Caco-2 (cell line): Measurements from ENCODE around the gene BBX. TPM values are rescaled to one million over a fixed set of nuclear protein-coding genes. Genes with fewer than 3 reads are reported as not detected.

ENCODE experiments used
- BruUV-seq: library from RNA; stranded (reverse); fragments of 400-500 nt; replicated peaks from 2 replicates; lab custom pipeline; 2021; lab: Mats Ljungman, UMichigan
- CTCF ChIA-PET: fragments of 300-600 bp; sonication (Branson Sonifier 250); formaldehyde crosslinking; loops from one replicate; lab custom pipeline; 2022; ENCODE audit warnings: antibody characterized with exemption; lab: Charles Lee
- POLR2A ChIA-PET: fragments of 300-600 bp; sonication (Branson Sonifier 250); formaldehyde crosslinking; loops from one replicate; lab custom pipeline; 2022; ENCODE audit warnings: antibody characterized with exemption; lab: Charles Lee
- DNase-seq, 2 experiments: peaks; one replicate each; pipeline versions ENCODE4 v3.0.0 to v3.0.0-alpha.2; 2020 to 2022
- H3K27me3 ChIP-seq: replicated peaks from 2 replicates; pipeline ENCODE4 v1.6.0; 2011; ENCODE audit warnings: low read length; ENCODE audit not compliant: control insufficient read depth, insufficient read depth
- H3K36me3 ChIP-seq: 2 replicates; pipeline ENCODE4 v1.5.1; 2011; ENCODE audit warnings: low read length; ENCODE audit not compliant: control insufficient read depth, insufficient read depth
- H3K4me1 ChIP-seq: fragments of 250-450 bp; sonication (Bioruptor Pico); 2 replicates; pipeline ENCODE4 v1.5.1; 2020; ENCODE audit warnings: mild to moderate bottlenecking
- H3K4me3 ChIP-seq: 2 replicates; pipeline ENCODE4 v1.5.1; 2011; ENCODE audit warnings: low read depth, mild to moderate bottlenecking, control low read depth, low read length
- H3K9me3 ChIP-seq: fragments of 250-450 bp; sonication (Bioruptor Pico); 2 replicates; pipeline ENCODE4 v1.5.1; 2020; ENCODE audit warnings: mild to moderate bottlenecking, moderate library complexity
- H3K27ac Mint-ChIP-seq: one replicate; pipeline ENCODE4 v1.8.0; 2022; ENCODE audit warnings: mixed read lengths; ENCODE audit not compliant: unreplicated experiment
- H3K27me3 Mint-ChIP-seq: one replicate; pipeline ENCODE4 v1.8.0; 2022; ENCODE audit warnings: mixed read lengths; ENCODE audit not compliant: insufficient read depth, unreplicated experiment
- H3K36me3 Mint-ChIP-seq: one replicate; pipeline ENCODE4 v1.8.0; 2022; ENCODE audit warnings: mild to moderate bottlenecking, mixed read lengths; ENCODE audit not compliant: insufficient read depth, unreplicated experiment
- H3K4me1 Mint-ChIP-seq: one replicate; pipeline ENCODE4 v1.8.0; 2022; ENCODE audit warnings: low read depth, mixed read lengths; ENCODE audit not compliant: unreplicated experiment
- H3K4me3 Mint-ChIP-seq: one replicate; pipeline ENCODE4 v1.8.0; 2022; ENCODE audit warnings: mild to moderate bottlenecking, moderate library complexity, mixed read lengths; ENCODE audit not compliant: unreplicated experiment
- H3K9me3 Mint-ChIP-seq: one replicate; pipeline ENCODE4 v1.8.0; 2022; ENCODE audit warnings: mixed read lengths; ENCODE audit not compliant: unreplicated experiment
- intact Hi-C: fragments of 100-400 bp; cut with micrococcal nuclease; formaldehyde crosslinking; loops from one replicate; pipeline ENCODE4 v1.10.0; 2022; ENCODE audit not compliant: unreplicated experiment
- total RNA-seq: library from RNA; stranded (reverse); gene quantifications from 2 replicates; pipeline ENCODE4 v1.2.3, GENCODE V29; 2022
- TF ChIP-seq, protein P1 (sequence below), 2 experiments: fragments of 200-600 bp in 1 of 2; IDR thresholded peaks; 1 replicate in 1 of 2; 2 replicates in 1 of 2; pipeline versions ENCODE4 v1.5.1 to v1.8.0; 2011 to 2022; ENCODE audit warnings: antibody characterized with exemption in 1 of 2, control low read depth in 1 of 2, inconsistent platforms in 1 of 2, low read depth in 1 of 2, low read length in 1 of 2, mild to moderate bottlenecking in 1 of 2, moderate library complexity in 1 of 2; ENCODE audit not compliant: insufficient read depth in 1 of 2, severe bottlenecking in 1 of 2, unreplicated experiment in 1 of 2

The BBX gene
- total RNA-seq, 1 experiment from 2014 or later, result 2.6 TPM

DNA sequence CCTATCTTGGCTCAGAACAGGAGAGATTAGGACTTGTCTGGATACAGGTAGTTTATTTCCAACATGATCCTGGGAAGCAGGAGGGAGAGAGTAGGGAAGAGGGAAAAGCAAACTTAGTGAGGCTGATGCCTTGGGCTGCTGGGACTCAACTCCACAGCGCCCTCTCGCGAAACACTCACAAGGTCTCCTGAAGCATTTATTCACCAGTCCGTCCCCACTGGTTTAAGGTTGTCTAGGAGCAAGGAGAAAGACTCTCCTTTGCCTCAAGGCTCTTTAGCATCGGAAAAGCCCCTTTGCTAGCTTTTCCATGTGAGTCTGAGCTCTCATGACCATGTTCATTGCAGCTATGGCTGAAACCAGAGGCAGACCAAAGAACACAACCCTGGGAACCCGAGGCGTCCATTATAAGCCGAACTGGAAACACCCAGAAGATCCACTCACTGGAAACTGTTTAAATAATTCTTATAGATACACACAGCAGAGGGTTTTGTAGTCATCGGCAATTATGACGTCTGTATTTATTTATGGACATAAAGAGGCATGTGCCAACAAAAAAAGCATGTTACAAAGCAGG is 323.6 kb downstream of the BBX start:
- BruUV-seq, result no TSS peak
- Histone ChIP-seq H3K27me3 (no peaks in the 10 kb centered on the region), H3K4me3 (no peak overlapping the region), H3K4me1 (no peaks in the 10 kb centered on the region), H3K36me3 (no peaks in the 10 kb centered on the region), H3K9me3 (no peaks in the 10 kb centered on the region)
- peak in 1 of 2 experiments; percentile 17 for DNase-seq
- Mint-ChIP-seq H3K9me3 (no peaks in the 10 kb centered on the region), H3K4me1 (no peaks in the 10 kb centered on the region), H3K4me3 (no peak overlapping the region), H3K36me3 (no peaks in the 10 kb centered on the region), H3K27ac (no peak overlapping the region), H3K27me3 (peaks cover 9% of the 10 kb centered on the region)
- ChIA-PET POLR2A (no interaction called here), CTCF (no interaction called here)
- TF ChIP-seq, protein P1, sequence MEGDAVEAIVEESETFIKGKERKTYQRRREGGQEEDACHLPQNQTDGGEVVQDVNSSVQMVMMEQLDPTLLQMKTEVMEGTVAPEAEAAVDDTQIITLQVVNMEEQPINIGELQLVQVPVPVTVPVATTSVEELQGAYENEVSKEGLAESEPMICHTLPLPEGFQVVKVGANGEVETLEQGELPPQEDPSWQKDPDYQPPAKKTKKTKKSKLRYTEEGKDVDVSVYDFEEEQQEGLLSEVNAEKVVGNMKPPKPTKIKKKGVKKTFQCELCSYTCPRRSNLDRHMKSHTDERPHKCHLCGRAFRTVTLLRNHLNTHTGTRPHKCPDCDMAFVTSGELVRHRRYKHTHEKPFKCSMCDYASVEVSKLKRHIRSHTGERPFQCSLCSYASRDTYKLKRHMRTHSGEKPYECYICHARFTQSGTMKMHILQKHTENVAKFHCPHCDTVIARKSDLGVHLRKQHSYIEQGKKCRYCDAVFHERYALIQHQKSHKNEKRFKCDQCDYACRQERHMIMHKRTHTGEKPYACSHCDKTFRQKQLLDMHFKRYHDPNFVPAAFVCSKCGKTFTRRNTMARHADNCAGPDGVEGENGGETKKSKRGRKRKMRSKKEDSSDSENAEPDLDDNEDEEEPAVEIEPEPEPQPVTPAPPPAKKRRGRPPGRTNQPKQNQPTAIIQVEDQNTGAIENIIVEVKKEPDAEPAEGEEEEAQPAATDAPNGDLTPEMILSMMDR (IDR thresholded peaks at IDR 0.05; ENCODE audit: insufficient read depth in 1 of 2, low read depth in 1 of 2, low read length in 1 of 2, severe bottlenecking in 1 of 2, unreplicated experiment in 1 of 2), result peak in 1 of 2 experiments; percentile 46
- intact Hi-C loops, result no loop called here

DNA sequence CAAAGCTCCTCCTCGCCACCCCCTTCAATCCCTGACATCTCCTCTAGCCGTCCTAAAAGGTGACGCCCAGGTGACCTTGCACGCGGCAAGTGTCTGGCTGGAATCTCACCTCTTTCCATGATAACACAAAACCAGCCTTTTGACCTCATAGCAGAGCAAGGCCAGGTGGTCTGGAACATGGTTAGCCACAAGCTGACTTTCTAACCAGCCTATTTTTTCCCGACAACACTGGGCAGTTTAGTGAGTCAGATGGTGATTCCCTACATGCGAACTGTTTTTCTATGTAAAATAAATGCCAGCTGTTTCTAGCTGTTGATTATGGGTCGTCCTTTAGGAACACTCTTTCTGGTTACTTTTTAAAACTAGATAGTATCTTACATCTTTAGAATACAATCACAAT is 325.0 kb downstream of the BBX start:
- Mint-ChIP-seq H3K27ac (no peak overlapping the region), H3K9me3 (no peaks in the 10 kb centered on the region), H3K36me3 (no peaks in the 10 kb centered on the region), H3K4me1 (no peaks in the 10 kb centered on the region), H3K27me3 (peaks cover 12% of the 10 kb centered on the region), H3K4me3 (no peak overlapping the region)
- ChIA-PET POLR2A (no interaction called here), CTCF (no interaction called here)
- no peaks in the 10 kb centered on the region for H3K4me1 ChIP-seq
- no TSS peak for BruUV-seq
- H3K36me3 ChIP-seq, result no peaks in the 10 kb centered on the region
- H3K27me3 ChIP-seq, result no peaks in the 10 kb centered on the region
- intact Hi-C loops, result no loop called here
- TF ChIP-seq, protein P1 (IDR thresholded peaks at IDR 0.05; ENCODE audit: insufficient read depth in 1 of 2, low read depth in 1 of 2, low read length in 1 of 2, severe bottlenecking in 1 of 2, unreplicated experiment in 1 of 2), result no peak
- DNase-seq, result no peak
- no peak overlapping the region for H3K4me3 ChIP-seq
- no peaks in the 10 kb centered on the region for H3K9me3 ChIP-seq

DNA sequence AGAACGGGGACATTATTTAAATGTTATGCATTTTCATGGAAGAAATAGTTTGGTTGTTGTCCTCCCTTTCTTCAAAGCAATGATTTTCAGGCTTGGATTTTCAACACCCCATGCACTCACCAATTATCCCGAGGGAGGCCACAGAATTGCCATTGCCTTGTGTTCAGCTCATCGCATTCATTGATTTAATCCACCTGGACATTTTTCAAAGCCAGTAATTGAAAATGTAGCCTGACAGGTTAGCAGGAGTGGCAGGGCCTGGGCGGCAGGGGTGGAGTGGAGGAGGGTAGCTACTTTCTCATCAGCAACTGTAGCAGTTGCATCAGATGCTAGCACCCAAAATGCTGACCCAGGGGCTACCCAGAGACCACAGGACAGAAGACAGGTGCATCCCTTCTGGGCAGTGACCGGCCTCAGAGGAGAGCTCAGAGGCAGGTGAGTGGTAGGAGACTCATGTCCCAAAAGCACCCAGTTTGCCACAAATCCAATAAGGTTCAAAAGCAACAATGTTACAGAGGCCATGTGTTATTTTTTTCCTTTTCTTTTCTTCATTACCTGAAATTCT is 325.7 kb downstream of the BBX start:
- no peaks in the 10 kb centered on the region for H3K4me1 Mint-ChIP-seq
- no peak for DNase-seq
- TF ChIP-seq, protein P1 (IDR thresholded peaks at IDR 0.05; ENCODE audit: insufficient read depth in 1 of 2, low read depth in 1 of 2, low read length in 1 of 2, severe bottlenecking in 1 of 2, unreplicated experiment in 1 of 2), result no peak
- no peaks in the 10 kb centered on the region for H3K9me3 Mint-ChIP-seq
- no peaks in the 10 kb centered on the region for H3K36me3 Mint-ChIP-seq
- no peak overlapping the region for H3K4me3 ChIP-seq
- intact Hi-C loops, result no loop called here
- H3K9me3 ChIP-seq, result no peaks in the 10 kb centered on the region
- no peak overlapping the region for H3K4me3 Mint-ChIP-seq
- no peaks in the 10 kb centered on the region for H3K4me1 ChIP-seq
- H3K27ac Mint-ChIP-seq, result no peak overlapping the region
- BruUV-seq, result no TSS peak
- ChIA-PET CTCF (no interaction called here), POLR2A (no interaction called here)
- peaks cover 13% of the 10 kb centered on the region for H3K27me3 Mint-ChIP-seq
- no peaks in the 10 kb centered on the region for H3K27me3 ChIP-seq
- H3K36me3 ChIP-seq, result no peaks in the 10 kb centered on the region
